ENCODE measurements around the gene GALK2. TPM values are rescaled to one million over a fixed set of nuclear protein-coding genes. Genes with fewer than 3 reads are reported as not detected.

The GALK2 gene
- total RNA-seq, 1 donor from 2014 or later, result 28.6 TPM

GRCh38 chr15:49301562-49301961 is 131.5 kb downstream of the GALK2 start:
- H3K36me3 ChIP-seq (ENCODE audit: control insufficient read depth, insufficient read depth, low read length), result no peaks in the 10 kb centered on the region
- no peak overlapping the region for H3K4me3 ChIP-seq (ENCODE audit: low read depth, low read length)
- H3K27me3 ChIP-seq (ENCODE audit: control insufficient read depth, insufficient read depth, low read length), result no peaks in the 10 kb centered on the region
- no peak for TF ChIP-seq CTCF (IDR thresholded peaks at IDR 0.05; ENCODE audit: insufficient read depth, low read length, poor library complexity, severe bottlenecking)
- DNase-seq (ENCODE audit: low read depth), result no peak

GRCh38 chr15:49303003-49303402 is 133.0 kb downstream of the GALK2 start:
- Histone ChIP-seq H3K36me3 (ENCODE audit: control insufficient read depth, insufficient read depth, low read length) (no peaks in the 10 kb centered on the region), H3K27me3 (ENCODE audit: control insufficient read depth, insufficient read depth, low read length) (no peaks in the 10 kb centered on the region), H3K4me3 (ENCODE audit: low read depth, low read length) (no peak overlapping the region)
- DNase-seq (ENCODE audit: low read depth), result no peak
- no peak for TF ChIP-seq CTCF (IDR thresholded peaks at IDR 0.05; ENCODE audit: insufficient read depth, low read length, poor library complexity, severe bottlenecking)

GRCh38 chr15:49306551-49306950 is 136.5 kb downstream of the GALK2 start:
- H3K36me3 ChIP-seq (ENCODE audit: control insufficient read depth, insufficient read depth, low read length), result no peaks in the 10 kb centered on the region
- no peak for TF ChIP-seq CTCF (IDR thresholded peaks at IDR 0.05; ENCODE audit: insufficient read depth, low read length, poor library complexity, severe bottlenecking)
- no peak for DNase-seq (ENCODE audit: low read depth)
- H3K27me3 ChIP-seq (ENCODE audit: control insufficient read depth, insufficient read depth, low read length), result no peaks in the 10 kb centered on the region
- no peak overlapping the region for H3K4me3 ChIP-seq (ENCODE audit: low read depth, low read length)

- no peak for DNase-seq (ENCODE audit: low read depth)
- TF ChIP-seq CTCF (IDR thresholded peaks at IDR 0.05; ENCODE audit: insufficient read depth, low read length, poor library complexity, severe bottlenecking), result no peak
- Histone ChIP-seq H3K4me3 (ENCODE audit: low read depth, low read length) (no peak overlapping the region), H3K36me3 (ENCODE audit: control insufficient read depth, insufficient read depth, low read length) (no peaks in the 10 kb centered on the region), H3K27me3 (ENCODE audit: control insufficient read depth, insufficient read depth, low read length) (no peaks in the 10 kb centered on the region)
These were observed 138.6 kb downstream of the GALK2 start for GRCh38 chr15:49308686-49309085.

GRCh38 chr15:49309889-49310288 is 139.8 kb downstream of the GALK2 start:
- H3K27me3 ChIP-seq (ENCODE audit: control insufficient read depth, insufficient read depth, low read length), result no peaks in the 10 kb centered on the region
- no peak overlapping the region for H3K4me3 ChIP-seq (ENCODE audit: low read depth, low read length)
- TF ChIP-seq CTCF (IDR thresholded peaks at IDR 0.05; ENCODE audit: insufficient read depth, low read length, poor library complexity, severe bottlenecking), result no peak
- no peaks in the 10 kb centered on the region for H3K36me3 ChIP-seq (ENCODE audit: control insufficient read depth, insufficient read depth, low read length)
- no peak for DNase-seq (ENCODE audit: low read depth)

GRCh38 chr15:49313650-49314049 is 143.6 kb downstream of the GALK2 start:
- Histone ChIP-seq H3K36me3 (ENCODE audit: control insufficient read depth, insufficient read depth, low read length) (no peaks in the 10 kb centered on the region), H3K4me3 (ENCODE audit: low read depth, low read length) (no peak overlapping the region), H3K27me3 (ENCODE audit: control insufficient read depth, insufficient read depth, low read length) (no peaks in the 10 kb centered on the region)
- no peak for TF ChIP-seq CTCF (IDR thresholded peaks at IDR 0.05; ENCODE audit: insufficient read depth, low read length, poor library complexity, severe bottlenecking)
- peak; percentile 26 for DNase-seq (ENCODE audit: low read depth)
